Adrenal gland (tissue), 5 donors: ENCODE data around the gene TSPAN5.

Source experiments
- CTCF ChIP-seq, 6 experiments: fragments of 450-650 bp in 4 of 6; fragments of 200-600 bp in 2 of 6; sonication (generic) in 1 of 6; IDR thresholded peaks; 1 replicate in 5 of 6; 2 replicates in 1 of 6; pipeline versions ENCODE4 v1.5.1 to v1.8.0; 2016 to 2021; ENCODE audit warnings: antibody characterized with exemption in 6 of 6, mild to moderate bottlenecking in 2 of 6, moderate library complexity in 1 of 6
- POLR2A ChIP-seq, 2 donors: fragments of 450-650 bp; IDR thresholded peaks; one replicate each; pipeline ENCODE4 v1.6.1; 2017; ENCODE audit warnings: antibody characterized with exemption in 2 of 2, mild to moderate bottlenecking in 2 of 2, moderate library complexity in 1 of 2
- donor health status: DM: no; HTN: no; CAD: no.

- TF ChIP-seq POLR2A (IDR thresholded peaks at IDR 0.05) (no peak), CTCF (IDR thresholded peaks at IDR 0.05) (no peak)
Observed at GRCh38 chr4:98481167-98481566, 177.2 kb downstream of the TSPAN5 start.
